HepG2 (cell line): ENCODE results near the gene RHBDL1. TPM values are rescaled to one million over a fixed set of nuclear protein-coding genes. Genes with fewer than 3 reads are reported as not detected.

ENCODE experiments used
- BRCA1 ChIP-seq: sonication (generic); formaldehyde crosslinking; IDR thresholded peaks from 2 replicates; pipeline ENCODE4 v1.4.0; 2020; ENCODE audit warnings: missing genetic modification reagents
- GFI1 ChIP-seq: sonication (generic); formaldehyde crosslinking; IDR thresholded peaks from 2 replicates; pipeline ENCODE4 v1.5.0; 2020; ENCODE audit warnings: missing genetic modification reagents, mild to moderate bottlenecking, borderline replicate concordance
- KAT8 ChIP-seq: IDR thresholded peaks from 2 replicates; pipeline ENCODE4 v1.6.1; 2016; ENCODE audit warnings: missing genetic modification reagents, missing compliant biosample characterization
- NKX3-1 ChIP-seq: sonication (generic); formaldehyde crosslinking; IDR thresholded peaks from 2 replicates; pipeline ENCODE4 v1.5.0; 2020; ENCODE audit warnings: missing genetic modification reagents
- POLR2G ChIP-seq: fragments of 200-400 bp; formaldehyde crosslinking; IDR thresholded peaks from 2 replicates; pipeline ENCODE4 v1.6.1; 2018; ENCODE audit warnings: mild to moderate bottlenecking, low read depth, low read length, moderate library complexity
- PRMT3 ChIP-seq: sonication (generic); formaldehyde crosslinking; IDR thresholded peaks from 2 replicates; pipeline ENCODE4 v1.8.1; 2022; ENCODE audit warnings: low read depth, mild to moderate bottlenecking, moderate library complexity, missing genetic modification reagents, borderline replicate concordance
- RFX1 ChIP-seq: fragments of 450-650 bp; IDR thresholded peaks from 2 replicates; pipeline ENCODE4 v1.6.1; 2017
- SIN3A ChIP-seq: IDR thresholded peaks from 2 replicates; pipeline ENCODE4 v1.6.1; 2011; ENCODE audit warnings: low read depth, mild to moderate bottlenecking, control low read depth, low read length, borderline replicate concordance
- TGIF2 ChIP-seq: IDR thresholded peaks from 2 replicates; pipeline ENCODE4 v1.6.1; 2016; ENCODE audit warnings: control low read depth, missing compliant biosample characterization
- ZC3H13 ChIP-seq: sonication (generic); formaldehyde crosslinking; IDR thresholded peaks from 2 replicates; pipeline ENCODE4 v1.8.1; 2023; ENCODE audit warnings: mild to moderate bottlenecking, missing genetic modification reagents, moderate library complexity
- ZFP37 ChIP-seq: sonication (generic); formaldehyde crosslinking; IDR thresholded peaks from 2 replicates; pipeline ENCODE4 v1.4.0; 2020; ENCODE audit warnings: missing genetic modification reagents, borderline replicate concordance
- ZNF12 ChIP-seq: sonication (generic); formaldehyde crosslinking; IDR thresholded peaks from 2 replicates; pipeline ENCODE4 v1.5.0; 2020; ENCODE audit warnings: missing genetic modification reagents
- ZNF143 ChIP-seq: sonication (generic); formaldehyde crosslinking; IDR thresholded peaks from 2 replicates; pipeline ENCODE4 v1.4.0; 2020; ENCODE audit warnings: missing genetic modification reagents
- ZNF263 ChIP-seq: sonication (generic); formaldehyde crosslinking; IDR thresholded peaks from 2 replicates; pipeline ENCODE4 v1.4.0; 2020; ENCODE audit warnings: missing genetic modification reagents
- ZNF329 ChIP-seq: sonication (generic); formaldehyde crosslinking; IDR thresholded peaks from 2 replicates; pipeline ENCODE4 v1.9.0; 2021; ENCODE audit warnings: low read depth, mild to moderate bottlenecking, missing genetic modification reagents
- ZNF333 ChIP-seq: sonication (generic); formaldehyde crosslinking; IDR thresholded peaks from 2 replicates; pipeline ENCODE4 v1.4.0; 2020; ENCODE audit warnings: mild to moderate bottlenecking, missing genetic modification reagents, borderline replicate concordance
- ZNF660 ChIP-seq: sonication (generic); formaldehyde crosslinking; IDR thresholded peaks from 2 replicates; pipeline ENCODE4 v1.5.1; 2020; ENCODE audit warnings: mild to moderate bottlenecking, low read depth, missing genetic modification reagents, borderline replicate concordance
- ZNF782 ChIP-seq: sonication (generic); formaldehyde crosslinking; IDR thresholded peaks from 2 replicates; pipeline ENCODE4 v1.4.0; 2020; ENCODE audit warnings: missing genetic modification reagents, mild to moderate bottlenecking, borderline replicate concordance
- ZNF788 ChIP-seq: sonication (generic); formaldehyde crosslinking; IDR thresholded peaks from 2 replicates; pipeline ENCODE4 v1.5.0; 2020; ENCODE audit warnings: mild to moderate bottlenecking, missing genetic modification reagents, borderline replicate concordance
- polyA plus RNA-seq, 8 experiments: library from polyadenylated mRNA; depleted of rRNA in 3 of 8; stranded (reverse) in 7 of 8; unstranded in 1 of 8; fragments of >200 nt; fragmentation: Illumina TruSeq in 4 of 8; extraction: Trizol in 4 of 8; gene quantifications; 2 replicates each; pipeline versions ENCODE4 v1.2.1 to v1.2.3, GENCODE V29; 2011 to 2016; ENCODE audit warnings: low read depth in 4 of 8, missing spikeins in 1 of 8, mixed read lengths in 1 of 8; ENCODE audit not compliant: insufficient read depth in 1 of 8
- total RNA-seq, 5 experiments: library from RNA; depleted of rRNA; stranded (reverse); fragments of >200 nt; fragmentation: Illumina TruSeq; extraction: Trizol; gene quantifications; 2 replicates each; pipeline ENCODE4 v1.2.3, GENCODE V29; 2016; ENCODE audit warnings: low read depth in 1 of 5
- TF ChIP-seq, protein P1 (sequence below): IDR thresholded peaks from 2 replicates; pipeline ENCODE4 v1.6.1; 2016; ENCODE audit warnings: missing compliant biosample characterization, missing genetic modification reagents, borderline replicate concordance
- TF ChIP-seq, protein P2 (sequence below): sonication (generic); formaldehyde crosslinking; IDR thresholded peaks from 2 replicates; pipeline ENCODE4 v1.8.1; 2022; ENCODE audit warnings: mild to moderate bottlenecking, missing genetic modification reagents
- TF ChIP-seq, protein P3 (sequence below): IDR thresholded peaks from 2 replicates; pipeline ENCODE4 v1.6.1; 2012; ENCODE audit warnings: inconsistent platforms
- TF ChIP-seq, protein P4 (sequence below): sonication (generic); formaldehyde crosslinking; IDR thresholded peaks from 2 replicates; pipeline ENCODE4 v1.4.0; 2020; ENCODE audit warnings: missing genetic modification reagents
- TF ChIP-seq, protein P5 (sequence below): IDR thresholded peaks from 2 replicates; pipeline ENCODE4 v1.6.1; 2016; ENCODE audit warnings: mild to moderate bottlenecking

RHBDL1 gene
- total and polyA plus RNA-seq, 2 of the 13 experiments (the other 11 are each of a cell fraction or from before 2014, with no cell fraction given), result 1.8 to 3.8 TPM

DNA sequence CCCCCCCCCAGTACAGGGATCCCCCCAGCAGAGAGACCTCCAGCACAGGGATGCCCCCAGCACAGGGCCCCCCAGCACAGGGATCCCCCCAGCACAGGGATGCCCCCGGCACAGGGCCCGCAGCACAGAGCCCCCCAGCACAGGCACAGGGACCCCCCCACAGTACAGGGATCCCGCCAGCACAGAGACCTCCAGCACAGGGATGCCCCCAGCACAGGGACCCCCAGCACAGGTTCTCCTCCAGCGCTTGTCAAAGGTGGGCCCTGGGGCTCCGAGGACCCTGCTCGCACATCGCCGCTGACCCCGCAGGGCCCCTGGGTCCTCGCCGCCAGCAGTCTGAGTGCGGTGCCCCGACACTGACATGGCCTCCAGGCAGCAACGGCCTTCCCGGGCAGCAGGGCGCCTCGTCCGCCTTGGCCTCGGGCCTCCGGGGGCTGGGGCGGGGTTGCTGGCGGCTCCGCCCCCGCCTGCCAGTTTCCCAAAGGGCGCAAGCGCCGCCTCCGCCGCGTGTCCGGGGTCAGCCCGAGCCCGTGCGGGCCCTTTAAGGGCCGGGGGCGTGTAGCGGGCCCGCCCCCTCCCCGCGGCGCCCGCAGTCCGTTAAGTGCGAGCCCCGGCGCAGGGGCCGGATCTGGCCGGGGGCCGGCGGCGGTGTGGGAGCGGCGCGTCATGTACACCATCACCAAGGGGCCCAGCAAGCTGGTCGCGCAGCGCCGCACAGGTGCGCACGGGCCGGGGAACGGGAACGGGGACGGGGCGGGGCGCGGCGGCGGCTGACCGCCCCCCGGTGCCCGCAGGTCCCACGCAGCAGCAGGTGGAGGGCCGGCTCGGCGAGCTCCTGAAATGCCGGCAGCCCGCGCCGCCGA lies 33.9 kb upstream of the RHBDL1 start, which contains the start of gene MCRIP2 (continued):
- TF ChIP-seq RFX1 (no peak), NKX3-1 (0 out of 2 replicates have a peak, but pooled peaks have one; percentile 13), PRMT3 (CRISPR knock-in tag) (peak; percentile 29; the same call in 1 of the 2 replicates), ZNF782 (CRISPR knock-in tag) (no peak), ZNF143 (CRISPR knock-in tag) (peak; percentile 52), ZNF329 (CRISPR knock-in tag) (0 out of 2 replicates have a peak, but pooled peaks have one; percentile 19), TGIF2 (CRISPR knock-in tag) (peak; percentile 48; the same call in 1 of the 2 replicates), ZFP37 (CRISPR knock-in tag) (no peak), GFI1 (CRISPR knock-in tag) (0 out of 2 replicates have a peak, but pooled peaks have one; percentile 37), SIN3A (peak; percentile 51; the same call in 1 of the 2 replicates), ZNF12 (no peak), POLR2G (peak; percentile 88), ZC3H13 (CRISPR knock-in tag) (no peak; the same call in 1 of the 2 replicates), ZNF788 (CRISPR knock-in tag) (peak; percentile 53; the same call in 1 of the 2 replicates), ZNF263 (CRISPR knock-in tag) (no peak), KAT8 (CRISPR knock-in tag) (0 out of 2 replicates have a peak, but pooled peaks have one; percentile 33), BRCA1 (CRISPR knock-in tag) (peak; percentile 27; the same call in 1 of the 2 replicates), ZNF660 (CRISPR knock-in tag) (no peak), ZNF333 (CRISPR knock-in tag) (peak; percentile 67; the same call in 1 of the 2 replicates)
- TF ChIP-seq, protein P1, sequence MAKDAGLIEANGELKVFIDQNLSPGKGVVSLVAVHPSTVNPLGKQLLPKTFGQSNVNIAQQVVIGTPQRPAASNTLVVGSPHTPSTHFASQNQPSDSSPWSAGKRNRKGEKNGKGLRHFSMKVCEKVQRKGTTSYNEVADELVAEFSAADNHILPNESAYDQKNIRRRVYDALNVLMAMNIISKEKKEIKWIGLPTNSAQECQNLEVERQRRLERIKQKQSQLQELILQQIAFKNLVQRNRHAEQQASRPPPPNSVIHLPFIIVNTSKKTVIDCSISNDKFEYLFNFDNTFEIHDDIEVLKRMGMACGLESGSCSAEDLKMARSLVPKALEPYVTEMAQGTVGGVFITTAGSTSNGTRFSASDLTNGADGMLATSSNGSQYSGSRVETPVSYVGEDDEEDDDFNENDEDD (CRISPR knock-in tag), result peak; percentile 66; the same call in 1 of the 2 replicates
- TF ChIP-seq, protein P2, sequence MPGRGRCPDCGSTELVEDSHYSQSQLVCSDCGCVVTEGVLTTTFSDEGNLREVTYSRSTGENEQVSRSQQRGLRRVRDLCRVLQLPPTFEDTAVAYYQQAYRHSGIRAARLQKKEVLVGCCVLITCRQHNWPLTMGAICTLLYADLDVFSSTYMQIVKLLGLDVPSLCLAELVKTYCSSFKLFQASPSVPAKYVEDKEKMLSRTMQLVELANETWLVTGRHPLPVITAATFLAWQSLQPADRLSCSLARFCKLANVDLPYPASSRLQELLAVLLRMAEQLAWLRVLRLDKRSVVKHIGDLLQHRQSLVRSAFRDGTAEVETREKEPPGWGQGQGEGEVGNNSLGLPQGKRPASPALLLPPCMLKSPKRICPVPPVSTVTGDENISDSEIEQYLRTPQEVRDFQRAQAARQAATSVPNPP (CRISPR knock-in tag), result 0 out of 2 replicates have a peak, but pooled peaks have one; percentile 18
- TF ChIP-seq, protein P3, sequence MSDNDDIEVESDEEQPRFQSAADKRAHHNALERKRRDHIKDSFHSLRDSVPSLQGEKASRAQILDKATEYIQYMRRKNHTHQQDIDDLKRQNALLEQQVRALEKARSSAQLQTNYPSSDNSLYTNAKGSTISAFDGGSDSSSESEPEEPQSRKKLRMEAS, result peak; percentile 69
- TF ChIP-seq, protein P4, sequence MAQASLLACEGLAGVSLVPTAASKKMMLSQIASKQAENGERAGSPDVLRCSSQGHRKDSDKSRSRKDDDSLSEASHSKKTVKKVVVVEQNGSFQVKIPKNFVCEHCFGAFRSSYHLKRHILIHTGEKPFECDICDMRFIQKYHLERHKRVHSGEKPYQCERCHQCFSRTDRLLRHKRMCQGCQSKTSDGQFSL (CRISPR knock-in tag), result peak; percentile 70; the same call in 1 of the 2 replicates
- TF ChIP-seq, protein P5, sequence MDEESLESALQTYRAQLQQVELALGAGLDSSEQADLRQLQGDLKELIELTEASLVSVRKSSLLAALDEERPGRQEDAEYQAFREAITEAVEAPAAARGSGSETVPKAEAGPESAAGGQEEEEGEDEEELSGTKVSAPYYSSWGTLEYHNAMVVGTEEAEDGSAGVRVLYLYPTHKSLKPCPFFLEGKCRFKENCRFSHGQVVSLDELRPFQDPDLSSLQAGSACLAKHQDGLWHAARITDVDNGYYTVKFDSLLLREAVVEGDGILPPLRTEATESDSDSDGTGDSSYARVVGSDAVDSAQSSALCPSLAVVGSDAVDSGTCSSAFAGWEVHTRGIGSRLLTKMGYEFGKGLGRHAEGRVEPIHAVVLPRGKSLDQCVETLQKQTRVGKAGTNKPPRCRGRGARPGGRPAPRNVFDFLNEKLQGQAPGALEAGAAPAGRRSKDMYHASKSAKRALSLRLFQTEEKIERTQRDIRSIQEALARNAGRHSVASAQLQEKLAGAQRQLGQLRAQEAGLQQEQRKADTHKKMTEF, result peak; percentile 22; the same call in 1 of the 2 replicates
- TF ChIP-seq, all 625 proteins: peak for 168
